ENCODE measurements around the gene NLRP14. TPM values are rescaled to one million over a fixed set of nuclear protein-coding genes. Genes with fewer than 3 reads are reported as not detected.

NLRP14 gene
- total RNA-seq, 1 donor from 2014 or later: 0.39 TPM

- intact Hi-C loops (cut with micrococcal nuclease): no loop called here
- peaks cover 4% of the 10 kb centered on the region for H3K4me1 Mint-ChIP-seq (ENCODE audit: low read depth)
- no peak overlapping the region for H3K4me3 Mint-ChIP-seq (ENCODE audit: low read depth)
- no peak overlapping the region for H3K27ac Mint-ChIP-seq
- DNase-seq (ENCODE audit: low spot score): no peak
- peaks cover 36% of the 10 kb centered on the region for H3K27me3 Mint-ChIP-seq (ENCODE audit: low read depth)
- H3K9me3 Mint-ChIP-seq: no peaks in the 10 kb centered on the region
- H3K36me3 Mint-ChIP-seq (ENCODE audit: low read depth): no peaks in the 10 kb centered on the region
Measured at GRCh38 chr11:7021318-7021717, 1.0 kb downstream of the NLRP14 start.

- DNase-seq (ENCODE audit: low spot score): no peak
- Mint-ChIP-seq H3K36me3 (ENCODE audit: low read depth) (no peaks in the 10 kb centered on the region), H3K27ac (no peak overlapping the region), H3K9me3 (no peaks in the 10 kb centered on the region), H3K4me3 (ENCODE audit: low read depth) (no peak overlapping the region), H3K4me1 (ENCODE audit: low read depth) (no peaks in the 10 kb centered on the region), H3K27me3 (ENCODE audit: low read depth) (peaks cover 1% of the 10 kb centered on the region)
- intact Hi-C loops (cut with micrococcal nuclease): no loop called here
Measured at GRCh38 chr11:7028141-7028540, 7.9 kb downstream of the NLRP14 start.

GRCh38 chr11:7030836-7031235, 10.6 kb downstream of the NLRP14 start:
- H3K4me3 Mint-ChIP-seq (ENCODE audit: low read depth): no peak overlapping the region
- no peaks in the 10 kb centered on the region for H3K36me3 Mint-ChIP-seq (ENCODE audit: low read depth)
- no peaks in the 10 kb centered on the region for H3K27me3 Mint-ChIP-seq (ENCODE audit: low read depth)
- intact Hi-C loops (cut with micrococcal nuclease): no loop called here
- DNase-seq (ENCODE audit: low spot score): no peak
- no peaks in the 10 kb centered on the region for H3K4me1 Mint-ChIP-seq (ENCODE audit: low read depth)
- H3K27ac Mint-ChIP-seq: no peak overlapping the region
- H3K9me3 Mint-ChIP-seq: no peaks in the 10 kb centered on the region

GRCh38 chr11:7031471-7031871, 11.2 kb downstream of the NLRP14 start:
- H3K36me3 Mint-ChIP-seq (ENCODE audit: low read depth): no peaks in the 10 kb centered on the region
- H3K4me3 Mint-ChIP-seq (ENCODE audit: low read depth): no peak overlapping the region
- intact Hi-C loops (cut with micrococcal nuclease): no loop called here
- DNase-seq (ENCODE audit: low spot score): no peak
- no peaks in the 10 kb centered on the region for H3K4me1 Mint-ChIP-seq (ENCODE audit: low read depth)
- no peaks in the 10 kb centered on the region for H3K27me3 Mint-ChIP-seq (ENCODE audit: low read depth)
- H3K27ac Mint-ChIP-seq: no peak overlapping the region
- H3K9me3 Mint-ChIP-seq: no peaks in the 10 kb centered on the region

- Mint-ChIP-seq H3K4me3 (ENCODE audit: low read depth) (no peak overlapping the region), H3K36me3 (ENCODE audit: low read depth) (no peaks in the 10 kb centered on the region), H3K4me1 (ENCODE audit: low read depth) (no peaks in the 10 kb centered on the region), H3K27ac (no peak overlapping the region), H3K9me3 (no peaks in the 10 kb centered on the region), H3K27me3 (ENCODE audit: low read depth) (no peaks in the 10 kb centered on the region)
- intact Hi-C loops (cut with micrococcal nuclease): no loop called here
- DNase-seq (ENCODE audit: low spot score): no peak
Measured at GRCh38 chr11:7032692-7033091, 12.4 kb downstream of the NLRP14 start.

GRCh38 chr11:7034019-7034418, 13.7 kb downstream of the NLRP14 start:
- no peak overlapping the region for H3K4me3 Mint-ChIP-seq (ENCODE audit: low read depth)
- intact Hi-C loops (cut with micrococcal nuclease): no loop called here
- H3K27me3 Mint-ChIP-seq (ENCODE audit: low read depth): no peaks in the 10 kb centered on the region
- H3K27ac Mint-ChIP-seq: no peak overlapping the region
- DNase-seq (ENCODE audit: low spot score): no peak
- H3K4me1 Mint-ChIP-seq (ENCODE audit: low read depth): no peaks in the 10 kb centered on the region
- H3K9me3 Mint-ChIP-seq: no peaks in the 10 kb centered on the region
- H3K36me3 Mint-ChIP-seq (ENCODE audit: low read depth): no peaks in the 10 kb centered on the region

GRCh38 chr11:7046474-7047175, 26.3 kb downstream of the NLRP14 start:
- Mint-ChIP-seq H3K36me3 (ENCODE audit: low read depth) (no peaks in the 10 kb centered on the region), H3K9me3 (no peaks in the 10 kb centered on the region), H3K4me3 (ENCODE audit: low read depth) (no peak overlapping the region), H3K4me1 (ENCODE audit: low read depth) (no peaks in the 10 kb centered on the region), H3K27ac (no peak overlapping the region), H3K27me3 (ENCODE audit: low read depth) (no peaks in the 10 kb centered on the region)
- no peak for DNase-seq (ENCODE audit: low spot score)
- intact Hi-C loops (cut with micrococcal nuclease): no loop called here

- intact Hi-C loops (cut with micrococcal nuclease): no loop called here
- H3K27me3 Mint-ChIP-seq (ENCODE audit: low read depth): no peaks in the 10 kb centered on the region
Measured at GRCh38 chr11:7050191-7050590, 29.9 kb downstream of the NLRP14 start.

GRCh38 chr11:7056828-7057513, 36.7 kb downstream of the NLRP14 start:
- H3K9me3 Mint-ChIP-seq: no peaks in the 10 kb centered on the region
- DNase-seq (ENCODE audit: low spot score): no peak
- H3K4me1 Mint-ChIP-seq (ENCODE audit: low read depth): no peaks in the 10 kb centered on the region
- no peak overlapping the region for H3K4me3 Mint-ChIP-seq (ENCODE audit: low read depth)
- no peak overlapping the region for H3K27ac Mint-ChIP-seq
- H3K27me3 Mint-ChIP-seq (ENCODE audit: low read depth): no peaks in the 10 kb centered on the region
- intact Hi-C loops (cut with micrococcal nuclease): no loop called here
- no peaks in the 10 kb centered on the region for H3K36me3 Mint-ChIP-seq (ENCODE audit: low read depth)

More at GRCh38 chr11:7050191-7050590, 29.9 kb downstream of the NLRP14 start:
- Mint-ChIP-seq H3K9me3 (no peaks in the 10 kb centered on the region), H3K4me3 (ENCODE audit: low read depth) (no peak overlapping the region), H3K4me1 (ENCODE audit: low read depth) (no peaks in the 10 kb centered on the region), H3K36me3 (ENCODE audit: low read depth) (no peaks in the 10 kb centered on the region), H3K27ac (no peak overlapping the region)
- DNase-seq (ENCODE audit: low spot score): no peak

GRCh38 chr11:7057641-7058040, 37.4 kb downstream of the NLRP14 start:
- no peak overlapping the region for H3K27ac Mint-ChIP-seq
- H3K4me3 Mint-ChIP-seq (ENCODE audit: low read depth): no peak overlapping the region
- H3K36me3 Mint-ChIP-seq (ENCODE audit: low read depth): no peaks in the 10 kb centered on the region
- H3K27me3 Mint-ChIP-seq (ENCODE audit: low read depth): no peaks in the 10 kb centered on the region
- H3K4me1 Mint-ChIP-seq (ENCODE audit: low read depth): no peaks in the 10 kb centered on the region
- no peaks in the 10 kb centered on the region for H3K9me3 Mint-ChIP-seq
- no peak for DNase-seq (ENCODE audit: low spot score)
- intact Hi-C loops (cut with micrococcal nuclease): no loop called here

- Mint-ChIP-seq H3K36me3 (ENCODE audit: low read depth) (no peaks in the 10 kb centered on the region), H3K4me3 (ENCODE audit: low read depth) (no peak overlapping the region), H3K27me3 (ENCODE audit: low read depth) (no peaks in the 10 kb centered on the region), H3K4me1 (ENCODE audit: low read depth) (no peaks in the 10 kb centered on the region), H3K9me3 (no peaks in the 10 kb centered on the region), H3K27ac (no peak overlapping the region)
- intact Hi-C loops (cut with micrococcal nuclease): no loop called here
- DNase-seq (ENCODE audit: low spot score): no peak
Measured at GRCh38 chr11:7060868-7061267, 40.6 kb downstream of the NLRP14 start.

GRCh38 chr11:7062534-7062933, 42.3 kb downstream of the NLRP14 start:
- Mint-ChIP-seq H3K4me3 (ENCODE audit: low read depth) (no peak overlapping the region), H3K27me3 (ENCODE audit: low read depth) (no peaks in the 10 kb centered on the region), H3K4me1 (ENCODE audit: low read depth) (no peaks in the 10 kb centered on the region), H3K9me3 (no peaks in the 10 kb centered on the region), H3K36me3 (ENCODE audit: low read depth) (no peaks in the 10 kb centered on the region), H3K27ac (no peak overlapping the region)
- no peak for DNase-seq (ENCODE audit: low spot score)
- intact Hi-C loops (cut with micrococcal nuclease): no loop called here

GRCh38 chr11:7072401-7073028, 52.2 kb downstream of the NLRP14 start:
- no peak for DNase-seq (ENCODE audit: low spot score)
- no peaks in the 10 kb centered on the region for H3K9me3 Mint-ChIP-seq
- H3K36me3 Mint-ChIP-seq (ENCODE audit: low read depth): no peaks in the 10 kb centered on the region
- no peak overlapping the region for H3K27ac Mint-ChIP-seq
- intact Hi-C loops (cut with micrococcal nuclease): no loop called here
- no peaks in the 10 kb centered on the region for H3K4me1 Mint-ChIP-seq (ENCODE audit: low read depth)
- H3K4me3 Mint-ChIP-seq (ENCODE audit: low read depth): no peak overlapping the region
- H3K27me3 Mint-ChIP-seq (ENCODE audit: low read depth): no peaks in the 10 kb centered on the region
